Measurements from ENCODE around the gene GIPC3.

The GIPC3 gene

GRCh38 chr19:3546119-3546518, 39.2 kb upstream of the GIPC3 start:
- H3K9me3 Mint-ChIP-seq = no peaks in the 10 kb centered on the region
- peaks cover 27% of the 10 kb centered on the region for H3K36me3 Mint-ChIP-seq
- no peak overlapping the region for H3K4me3 Mint-ChIP-seq
- no peak for ATAC-seq
- DNase-seq (ENCODE audit: low spot score in 2 of 2) = no peak
- peak overlapping the region; percentile 89 for H3K27ac Mint-ChIP-seq
- peaks cover 19% of the 10 kb centered on the region for H3K4me1 Mint-ChIP-seq

- ATAC-seq (peak; percentile 27), DNase-seq (ENCODE audit: low spot score in 2 of 2) (peak in 1 of 2 donors; percentile 40)
- H3K36me3 Mint-ChIP-seq = peaks cover 28% of the 10 kb centered on the region
These were observed 38.0 kb upstream of the GIPC3 start for GRCh38 chr19:3547301-3547731.

DNA sequence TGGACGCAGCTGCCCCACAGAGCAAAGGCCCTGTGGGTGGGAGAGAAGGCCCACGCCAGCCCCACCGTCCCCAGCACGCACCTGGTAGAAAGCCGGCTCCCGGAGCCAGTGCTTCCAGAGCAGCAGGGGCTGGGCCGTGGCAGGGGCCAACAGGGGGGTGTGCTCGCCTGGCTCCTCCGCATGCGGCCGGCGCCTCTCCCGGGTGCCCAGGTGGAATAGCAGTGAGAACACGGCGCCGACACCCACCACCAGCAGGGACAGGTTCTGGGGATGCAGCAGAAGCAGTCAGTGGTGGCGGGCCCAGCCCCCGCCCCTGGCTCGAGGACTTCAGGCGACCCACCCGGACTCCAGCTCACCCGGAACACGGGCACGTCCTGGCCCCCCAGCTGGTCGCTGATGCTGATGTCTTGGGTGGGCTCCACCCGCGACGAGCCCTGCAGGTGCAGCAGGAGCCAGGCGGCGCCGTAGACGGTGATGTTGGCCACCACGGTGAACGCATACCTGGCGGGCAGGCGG, 37.5 kb upstream of the GIPC3 start:
- ATAC-seq (no peak), DNase-seq (ENCODE audit: low spot score in 2 of 2) (no peak)
- Mint-ChIP-seq H3K4me1 (peaks cover 28% of the 10 kb centered on the region), H3K9me3 (no peaks in the 10 kb centered on the region), H3K27ac (no peak overlapping the region), H3K36me3 (peaks cover 28% of the 10 kb centered on the region), H3K4me3 (no peak overlapping the region)

More at GRCh38 chr19:3547301-3547731, 38.0 kb upstream of the GIPC3 start:
- H3K27ac Mint-ChIP-seq = no peak overlapping the region
- H3K9me3 Mint-ChIP-seq = no peaks in the 10 kb centered on the region
- no peak overlapping the region for H3K4me3 Mint-ChIP-seq
- H3K4me1 Mint-ChIP-seq = peaks cover 25% of the 10 kb centered on the region

DNA sequence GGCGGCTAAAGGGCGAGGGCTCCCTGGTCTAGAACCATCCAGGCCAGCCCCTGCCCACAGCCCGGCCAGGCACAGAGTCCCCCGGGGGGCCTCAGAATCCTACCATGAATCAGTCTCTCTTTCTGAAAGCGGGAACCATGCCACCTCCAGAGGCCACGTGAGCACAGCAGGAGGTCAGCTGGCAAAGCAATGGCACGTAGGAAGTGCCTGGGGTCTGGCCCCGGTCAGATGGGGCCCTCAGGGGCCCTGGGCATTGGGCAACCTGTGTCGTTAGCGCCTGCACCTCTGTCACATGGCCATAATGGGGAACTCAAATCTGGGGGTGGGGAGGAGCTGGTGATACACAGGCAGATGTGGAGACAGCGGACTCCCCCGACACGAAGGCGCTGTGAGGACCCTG, 36.7 kb upstream of the GIPC3 start:
- H3K9me3 Mint-ChIP-seq = no peaks in the 10 kb centered on the region
- H3K27ac Mint-ChIP-seq = no peak overlapping the region
- no peak for ATAC-seq
- H3K36me3 Mint-ChIP-seq = peaks cover 28% of the 10 kb centered on the region
- no peak for DNase-seq (ENCODE audit: low spot score in 2 of 2)
- no peak overlapping the region for H3K4me3 Mint-ChIP-seq
- peaks cover 33% of the 10 kb centered on the region for H3K4me1 Mint-ChIP-seq

DNA sequence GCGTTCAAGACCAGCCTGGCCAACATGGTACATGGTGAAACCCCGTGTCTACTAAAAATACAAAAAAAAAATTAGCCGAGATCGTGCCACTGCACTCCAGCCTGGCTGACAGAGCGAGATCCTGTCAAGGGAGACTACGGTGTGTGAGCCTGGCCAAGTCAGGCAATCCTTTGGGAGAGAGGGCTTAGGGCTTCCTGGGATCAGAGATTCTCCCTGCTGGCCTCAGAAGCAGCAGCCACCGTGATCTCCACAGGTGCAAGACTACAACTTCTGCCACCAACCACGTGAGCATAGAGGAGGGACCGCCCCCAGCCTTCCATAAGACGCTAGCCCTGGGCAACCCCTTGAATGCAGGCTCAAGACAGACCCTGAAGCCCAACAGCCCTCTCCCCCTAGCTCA, 35.5 kb upstream of the GIPC3 start:
- Mint-ChIP-seq H3K36me3 (peaks cover 26% of the 10 kb centered on the region), H3K9me3 (no peaks in the 10 kb centered on the region), H3K27ac (no peak overlapping the region), H3K4me3 (no peak overlapping the region), H3K4me1 (peaks cover 39% of the 10 kb centered on the region)
- ATAC-seq (no peak), DNase-seq (ENCODE audit: low spot score in 2 of 2) (no peak)

DNA sequence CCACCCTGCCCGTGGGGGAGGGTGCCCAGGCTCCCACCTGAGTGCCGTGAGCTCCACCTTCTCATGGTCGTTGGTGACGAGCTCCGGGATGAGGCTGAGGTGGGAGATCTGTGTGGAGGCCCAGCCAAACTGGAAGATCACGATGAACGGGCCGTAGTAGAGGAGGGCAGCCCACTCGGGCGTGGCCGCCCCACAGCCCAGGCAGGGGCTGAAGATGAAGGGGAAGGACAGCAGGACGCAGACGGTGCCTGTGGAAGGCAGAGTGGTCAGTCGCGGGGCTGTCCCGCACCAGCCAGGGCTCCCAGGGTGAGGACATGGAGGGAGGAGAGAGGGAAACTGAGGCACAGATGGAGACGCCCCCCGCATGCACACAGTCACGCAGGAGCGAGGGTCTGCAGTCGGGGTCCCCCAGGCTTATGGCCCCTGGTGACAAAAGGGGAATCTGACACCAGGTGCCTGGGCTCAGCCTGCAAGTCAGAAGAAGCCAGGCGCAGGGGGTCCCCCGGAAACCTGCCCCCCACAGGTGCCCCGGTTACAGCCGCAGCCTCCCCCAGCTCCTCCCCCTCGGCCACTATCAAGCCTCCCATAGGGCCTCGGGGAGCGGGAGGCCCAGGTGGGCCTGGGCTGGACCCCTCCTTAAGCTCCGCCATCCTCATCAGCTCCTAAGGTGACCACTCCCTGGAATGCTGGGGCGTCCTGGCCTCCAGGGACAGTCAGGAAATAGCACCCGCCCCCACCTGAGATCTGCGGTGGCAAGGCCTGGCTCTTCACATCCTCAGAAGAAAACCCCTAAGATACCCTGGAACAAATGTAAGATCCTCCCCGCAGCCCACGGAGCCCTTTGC, 34.1 kb upstream of the GIPC3 start:
- no peak for DNase-seq (ENCODE audit: low spot score in 2 of 2)
- Mint-ChIP-seq H3K27ac (peak overlapping the region; percentile 80), H3K4me3 (no peak overlapping the region), H3K9me3 (no peaks in the 10 kb centered on the region), H3K36me3 (peaks cover 21% of the 10 kb centered on the region), H3K4me1 (peaks cover 40% of the 10 kb centered on the region)
- no peak for ATAC-seq

DNA sequence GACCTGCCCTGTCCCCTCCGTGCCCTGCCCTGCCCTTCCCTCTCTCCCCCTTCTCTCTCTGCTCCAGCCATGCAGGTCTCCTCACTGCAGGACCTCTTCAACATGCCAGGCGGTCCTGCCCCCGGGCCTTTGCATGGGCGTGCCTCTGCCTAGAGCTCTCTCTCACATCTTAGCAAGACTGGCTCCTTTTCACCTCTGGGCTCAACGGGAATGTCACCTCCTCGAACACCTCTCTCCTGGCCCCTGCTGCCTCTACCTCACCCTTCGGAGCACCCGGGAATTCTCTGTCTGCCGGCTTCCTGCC, 33.5 kb upstream of the GIPC3 start:
- Mint-ChIP-seq H3K27ac (no peak overlapping the region), H3K9me3 (no peaks in the 10 kb centered on the region), H3K36me3 (peaks cover 25% of the 10 kb centered on the region), H3K4me1 (peaks cover 46% of the 10 kb centered on the region), H3K4me3 (no peak overlapping the region)
- DNase-seq (ENCODE audit: low spot score in 2 of 2) (no peak), ATAC-seq (no peak)

DNA sequence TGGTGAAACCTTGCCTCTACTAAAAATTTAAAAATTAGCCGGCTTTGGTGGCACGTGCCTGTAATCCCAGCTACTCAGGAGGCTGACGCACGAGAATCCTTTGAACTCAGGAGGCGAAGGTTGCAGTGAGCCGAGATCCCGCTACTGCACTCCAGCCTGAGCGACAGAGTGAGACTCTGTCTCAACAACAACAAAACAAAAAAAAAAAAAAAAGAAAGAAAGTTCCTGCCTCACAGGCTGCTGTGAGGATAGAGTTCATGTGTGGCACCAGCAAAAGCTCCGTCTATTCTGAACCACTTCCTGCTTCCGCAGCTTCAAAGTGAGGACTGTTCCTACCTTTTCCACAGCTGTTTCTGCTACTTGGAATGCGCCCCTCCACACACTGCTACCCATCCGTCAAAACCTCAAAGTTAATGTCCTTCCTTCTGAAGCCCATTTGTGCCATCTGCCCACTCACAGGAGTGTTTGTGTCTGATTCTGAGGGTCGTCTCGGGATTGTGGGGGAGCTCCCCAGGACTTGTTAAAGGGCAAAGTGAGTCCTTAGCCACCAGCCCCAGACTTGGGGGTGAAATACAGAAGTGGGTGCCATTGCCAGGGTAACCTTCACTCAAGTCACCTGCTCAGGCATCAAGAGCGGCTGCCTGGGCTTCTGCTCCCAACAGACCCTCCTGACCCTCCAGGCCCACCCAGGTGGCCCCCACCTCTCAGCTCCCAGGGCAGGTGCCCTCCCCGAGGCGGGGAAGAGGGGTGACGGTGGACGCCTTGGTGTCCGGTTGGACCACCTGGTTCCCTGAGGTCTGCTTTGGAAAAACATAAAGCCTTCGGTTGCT, 30.8 kb upstream of the GIPC3 start:
- Mint-ChIP-seq H3K4me1 (peaks cover 56% of the 10 kb centered on the region), H3K4me3 (peak overlapping the region; percentile 98), H3K27ac (peak overlapping the region; percentile 93), H3K9me3 (no peaks in the 10 kb centered on the region), H3K36me3 (peaks cover 28% of the 10 kb centered on the region)
- DNase-seq (ENCODE audit: low spot score in 2 of 2) (no peak), ATAC-seq (no peak)

DNA sequence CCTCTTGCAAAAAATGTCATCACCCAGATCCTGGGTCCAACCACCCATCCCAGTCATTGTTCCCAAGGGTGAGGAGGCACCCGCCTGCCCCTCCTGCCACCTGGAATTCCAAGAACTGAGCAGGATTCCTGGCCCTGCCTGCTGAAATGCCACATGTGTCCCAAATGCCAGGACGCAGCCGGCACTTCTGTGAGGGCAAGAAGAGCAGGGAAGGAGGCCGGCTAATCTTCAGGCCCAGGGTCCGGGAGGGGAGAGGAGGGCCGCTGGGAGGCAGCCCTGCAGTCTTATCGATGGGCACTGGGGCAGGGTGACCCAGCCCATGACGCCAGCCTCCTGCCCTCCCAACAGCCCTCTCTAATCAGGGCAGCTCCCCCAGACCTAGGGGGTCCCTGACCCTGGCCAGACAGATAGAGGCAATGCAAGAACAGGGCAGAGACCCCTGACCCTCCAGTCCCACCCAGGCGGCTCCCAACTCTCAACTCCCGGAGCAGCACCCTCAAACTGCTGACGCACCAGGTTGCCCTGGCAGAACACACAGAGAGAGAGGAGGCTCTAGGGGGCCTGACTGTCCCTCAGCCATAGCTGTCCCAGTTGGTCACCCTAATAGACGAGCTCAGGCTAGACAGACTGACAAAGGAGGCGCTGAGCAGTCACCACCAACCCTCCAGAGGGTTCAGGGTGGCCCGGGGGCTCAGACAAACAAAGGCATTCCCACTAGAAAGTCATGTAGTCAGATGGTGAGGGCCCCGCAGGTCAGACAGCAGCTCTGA, 29.4 kb upstream of the GIPC3 start:
- Mint-ChIP-seq H3K36me3 (peaks cover 23% of the 10 kb centered on the region), H3K27ac (peak overlapping the region; percentile 95), H3K9me3 (no peaks in the 10 kb centered on the region), H3K4me1 (peaks cover 53% of the 10 kb centered on the region), H3K4me3 (peak overlapping the region; percentile 98)
- DNase-seq (ENCODE audit: low spot score in 2 of 2) (no peak), ATAC-seq (no peak)

- Mint-ChIP-seq H3K4me1 (peaks cover 49% of the 10 kb centered on the region), H3K4me3 (peak overlapping the region; percentile 98), H3K36me3 (peaks cover 19% of the 10 kb centered on the region), H3K9me3 (no peaks in the 10 kb centered on the region), H3K27ac (peak overlapping the region; percentile 95)
- ATAC-seq = no peak
- peak in 1 of 2 donors; percentile 63 for DNase-seq (ENCODE audit: low spot score in 2 of 2)
These were observed 28.8 kb upstream of the GIPC3 start for GRCh38 chr19:3556423-3556977.

DNA sequence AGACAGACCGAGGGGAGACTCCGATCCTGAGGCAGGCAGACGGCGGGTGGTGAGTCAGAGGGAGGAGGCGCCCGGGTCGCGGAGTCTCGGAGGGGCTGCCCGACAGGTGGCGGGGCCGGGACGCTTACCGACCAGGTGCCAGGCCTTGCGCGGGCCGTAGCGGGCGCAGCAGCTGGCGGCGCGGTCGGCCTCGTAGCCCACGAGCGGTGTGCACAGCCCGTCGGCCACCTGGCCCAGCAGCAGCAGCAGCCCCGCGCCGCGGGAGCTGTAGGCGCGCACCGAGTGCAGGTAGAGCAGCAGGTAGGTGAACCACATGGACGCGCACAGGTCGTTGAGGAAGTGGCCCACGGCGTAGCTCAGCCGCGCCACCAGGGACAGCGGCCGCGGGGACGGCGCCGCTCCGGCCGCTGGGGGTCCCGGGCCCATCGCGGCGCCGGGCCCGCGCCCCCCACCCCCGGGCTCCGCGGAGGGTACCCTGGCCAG, 28.3 kb upstream of the GIPC3 start:
- Mint-ChIP-seq H3K9me3 (no peaks in the 10 kb centered on the region), H3K36me3 (peaks cover 19% of the 10 kb centered on the region), H3K27ac (peak overlapping the region; percentile 95), H3K4me1 (peaks cover 44% of the 10 kb centered on the region), H3K4me3 (peak overlapping the region; percentile 98)
- peak; percentile 57 for ATAC-seq
- peak; percentile 43 to 74 for DNase-seq (ENCODE audit: low spot score in 2 of 2)

- H3K27ac Mint-ChIP-seq = peak within 1 kb of the TSS; percentile 95
- H3K36me3 Mint-ChIP-seq = peaks cover 19% of the 10 kb centered on the region
- H3K4me1 Mint-ChIP-seq = peaks cover 43% of the 10 kb centered on the region
- peak; percentile 96 for ATAC-seq
- peak within 1 kb of the TSS; percentile 98 for H3K4me3 Mint-ChIP-seq
- no peaks in the 10 kb centered on the region for H3K9me3 Mint-ChIP-seq
- DNase-seq (ENCODE audit: low spot score in 2 of 2) = peak; percentile 95 to 97
These were observed 27.6 kb upstream of the GIPC3 start, which contains the start of gene MFSD12 for GRCh38 chr19:3557461-3558248. Gene MFSD12 (minus strand): TSS chr19:3557586. CDS start chr19:3557403, 183 bp downstream.

- H3K9me3 Mint-ChIP-seq = no peaks in the 10 kb centered on the region
- H3K27ac Mint-ChIP-seq = no peak overlapping the region
- no peak for ATAC-seq
- H3K4me3 Mint-ChIP-seq = no peak overlapping the region
- no peaks in the 10 kb centered on the region for H3K4me1 Mint-ChIP-seq
- no peaks in the 10 kb centered on the region for H3K36me3 Mint-ChIP-seq
- DNase-seq (ENCODE audit: low spot score in 2 of 2) = no peak
These were observed 21.4 kb upstream of the GIPC3 start for GRCh38 chr19:3563709-3564524.
